Measurements from ENCODE around the gene LILRB5. TPM values are rescaled to one million over a fixed set of nuclear protein-coding genes. Genes with fewer than 3 reads are reported as not detected.

Gene LILRB5
- total and polyA plus RNA-seq, 4 donors = 2.2 to 5.8 (median 3.5) TPM

DNA sequence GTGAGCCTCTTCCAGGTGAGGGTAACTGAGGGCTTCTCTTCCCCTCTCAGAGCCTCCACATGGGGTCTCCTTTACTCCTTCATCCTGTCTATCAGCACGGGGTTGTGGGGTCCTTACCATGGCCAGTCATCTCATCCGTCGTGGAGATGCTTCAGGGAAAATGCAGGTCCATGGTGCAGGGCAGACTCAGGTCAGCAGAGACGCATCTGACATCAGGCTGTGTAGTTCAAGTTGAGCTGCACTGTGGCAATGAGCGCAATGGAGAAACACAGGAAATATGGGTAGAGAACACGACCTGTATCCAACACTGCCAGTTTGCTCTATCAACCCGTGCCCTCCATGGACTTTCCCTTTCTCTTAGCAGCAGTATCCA lies 42.0 kb upstream of the LILRB5 start:
- Histone ChIP-seq H3K9ac (ENCODE audit: insufficient read depth in 1 of 2, low read length in 2 of 2) (no peak overlapping the region), H3K27me3 (ENCODE audit: control insufficient read depth in 3 of 3, insufficient read depth in 3 of 3, low read length in 2 of 3) (no peaks in the 10 kb centered on the region), H3K36me3 (ENCODE audit: control insufficient read depth in 4 of 4, insufficient read depth in 4 of 4, low read length in 4 of 4) (no peaks in the 10 kb centered on the region), H3K27ac (ENCODE audit: low read depth in 1 of 2, low read length in 1 of 2) (no peak overlapping the region), H3K4me3 (no peak overlapping the region), H3K9me3 (ENCODE audit: control insufficient read depth in 4 of 4, insufficient read depth in 3 of 4, low read length in 3 of 4) (peaks cover 0 to 3% (median 0%) of the 10 kb centered on the region in 4 donors), H3K4me1 (ENCODE audit: control insufficient read depth in 5 of 5, insufficient read depth in 5 of 5, low read length in 5 of 5) (no peaks in the 10 kb centered on the region)
- ATAC-seq (ENCODE audit: insufficient read depth, low FRiP score) = no peak
- DNase-seq = no peak
- whole genome bisulfite sequencing, 2 donors = 43 to 51% methylated on average over 7 of the region's 7 CpGs
- TF ChIP-seq, protein P1, sequence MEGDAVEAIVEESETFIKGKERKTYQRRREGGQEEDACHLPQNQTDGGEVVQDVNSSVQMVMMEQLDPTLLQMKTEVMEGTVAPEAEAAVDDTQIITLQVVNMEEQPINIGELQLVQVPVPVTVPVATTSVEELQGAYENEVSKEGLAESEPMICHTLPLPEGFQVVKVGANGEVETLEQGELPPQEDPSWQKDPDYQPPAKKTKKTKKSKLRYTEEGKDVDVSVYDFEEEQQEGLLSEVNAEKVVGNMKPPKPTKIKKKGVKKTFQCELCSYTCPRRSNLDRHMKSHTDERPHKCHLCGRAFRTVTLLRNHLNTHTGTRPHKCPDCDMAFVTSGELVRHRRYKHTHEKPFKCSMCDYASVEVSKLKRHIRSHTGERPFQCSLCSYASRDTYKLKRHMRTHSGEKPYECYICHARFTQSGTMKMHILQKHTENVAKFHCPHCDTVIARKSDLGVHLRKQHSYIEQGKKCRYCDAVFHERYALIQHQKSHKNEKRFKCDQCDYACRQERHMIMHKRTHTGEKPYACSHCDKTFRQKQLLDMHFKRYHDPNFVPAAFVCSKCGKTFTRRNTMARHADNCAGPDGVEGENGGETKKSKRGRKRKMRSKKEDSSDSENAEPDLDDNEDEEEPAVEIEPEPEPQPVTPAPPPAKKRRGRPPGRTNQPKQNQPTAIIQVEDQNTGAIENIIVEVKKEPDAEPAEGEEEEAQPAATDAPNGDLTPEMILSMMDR (IDR thresholded peaks at IDR 0.05; ENCODE audit: control extremely low read depth, extremely low read depth) = no peak

DNA sequence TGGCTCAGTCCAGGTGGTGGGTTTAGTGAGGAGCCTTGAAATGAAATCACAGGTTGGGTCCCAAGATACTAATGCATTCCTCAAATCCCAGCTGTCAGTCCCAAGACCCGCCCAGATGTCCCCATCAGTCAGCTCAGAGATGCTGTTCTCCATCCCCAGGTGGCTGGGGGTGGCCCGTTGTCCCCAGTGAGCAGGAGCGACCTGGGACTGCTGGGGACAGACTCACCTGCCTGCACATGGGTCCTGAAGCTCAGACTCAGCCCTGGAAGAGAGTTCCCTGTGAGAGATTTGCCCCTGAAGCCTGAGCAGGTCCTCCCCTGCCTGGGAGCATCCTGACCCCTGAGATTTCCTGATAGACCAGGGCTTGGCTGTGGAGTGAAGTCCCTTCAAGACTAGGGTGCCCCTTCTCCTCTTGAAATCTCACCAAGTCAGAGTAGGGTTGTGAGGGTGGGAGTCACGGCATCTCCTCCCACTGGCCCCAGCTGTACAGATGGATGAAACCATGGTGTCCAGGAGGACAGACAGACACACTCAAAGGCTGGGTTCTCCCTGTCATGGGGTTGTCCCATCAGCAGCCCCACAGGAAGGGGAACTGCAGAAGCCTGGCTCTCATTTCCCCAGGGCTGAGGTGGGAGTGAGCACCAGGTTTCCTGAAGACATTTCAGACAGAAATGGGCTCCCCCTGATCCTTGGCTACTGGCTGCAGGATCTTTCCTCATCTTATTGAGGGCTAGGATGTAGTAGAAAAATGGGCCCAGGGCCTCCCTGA lies 41.5 kb upstream of the LILRB5 start:
- no peak for DNase-seq
- H3K4me1 ChIP-seq (ENCODE audit: control insufficient read depth in 5 of 5, insufficient read depth in 5 of 5, low read length in 5 of 5) = no peaks in the 10 kb centered on the region
- 61 to 79% methylated on average over 4 of the region's 4 CpGs for WGBS, 2 donors
- H3K27me3 ChIP-seq (ENCODE audit: control insufficient read depth in 3 of 3, insufficient read depth in 3 of 3, low read length in 2 of 3) = no peaks in the 10 kb centered on the region
- no peak overlapping the region for H3K9ac ChIP-seq (ENCODE audit: insufficient read depth in 1 of 2, low read length in 2 of 2)
- no peak overlapping the region for H3K27ac ChIP-seq (ENCODE audit: low read depth in 1 of 2, low read length in 1 of 2)
- peaks cover 0 to 7% (median 0%) of the 10 kb centered on the region in 4 donors for H3K9me3 ChIP-seq (ENCODE audit: control insufficient read depth in 4 of 4, insufficient read depth in 3 of 4, low read length in 3 of 4)
- no peak overlapping the region for H3K4me3 ChIP-seq
- TF ChIP-seq, protein P1 (IDR thresholded peaks at IDR 0.05; ENCODE audit: control extremely low read depth, extremely low read depth) = no peak
- H3K36me3 ChIP-seq (ENCODE audit: control insufficient read depth in 4 of 4, insufficient read depth in 4 of 4, low read length in 4 of 4) = no peaks in the 10 kb centered on the region
- ATAC-seq (ENCODE audit: insufficient read depth, low FRiP score) = no peak

DNA sequence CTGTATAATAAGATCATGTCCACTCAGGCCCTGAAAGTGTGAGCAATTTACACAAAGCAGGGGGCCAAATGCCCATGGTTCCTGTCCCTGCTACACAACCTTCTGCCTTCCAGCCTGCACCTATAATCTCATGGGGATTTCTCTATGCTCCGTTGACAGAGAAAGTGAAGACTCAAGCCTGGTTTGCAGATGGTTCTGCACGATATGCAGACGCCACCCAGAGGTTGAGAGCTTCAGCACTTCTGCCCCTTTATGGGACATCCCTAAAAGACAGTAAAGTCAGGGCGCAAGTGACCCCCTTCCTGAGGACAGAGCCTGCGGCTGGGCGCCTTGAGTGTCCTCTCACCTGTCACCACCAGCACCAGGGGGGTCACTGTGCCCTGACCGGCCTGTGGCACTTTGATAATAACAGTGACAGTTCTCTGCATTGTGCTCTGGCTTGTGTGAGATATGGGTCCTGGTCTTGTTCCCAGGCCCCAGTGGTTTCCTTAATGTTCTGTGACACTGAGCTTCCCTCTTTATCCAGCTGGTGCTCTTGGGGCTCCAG lies 40.8 kb upstream of the LILRB5 start:
- Histone ChIP-seq H3K9me3 (ENCODE audit: control insufficient read depth in 4 of 4, insufficient read depth in 3 of 4, low read length in 3 of 4) (peaks cover 0 to 9% (median 0%) of the 10 kb centered on the region in 4 donors), H3K4me1 (ENCODE audit: control insufficient read depth in 5 of 5, insufficient read depth in 5 of 5, low read length in 5 of 5) (no peaks in the 10 kb centered on the region), H3K36me3 (ENCODE audit: control insufficient read depth in 4 of 4, insufficient read depth in 4 of 4, low read length in 4 of 4) (no peaks in the 10 kb centered on the region), H3K27ac (ENCODE audit: low read depth in 1 of 2, low read length in 1 of 2) (no peak overlapping the region), H3K9ac (ENCODE audit: insufficient read depth in 1 of 2, low read length in 2 of 2) (no peak overlapping the region), H3K4me3 (no peak overlapping the region), H3K27me3 (ENCODE audit: control insufficient read depth in 3 of 3, insufficient read depth in 3 of 3, low read length in 2 of 3) (no peaks in the 10 kb centered on the region)
- no peak for DNase-seq
- TF ChIP-seq, protein P1 (IDR thresholded peaks at IDR 0.05; ENCODE audit: control extremely low read depth, extremely low read depth) = no peak
- no peak for ATAC-seq (ENCODE audit: insufficient read depth, low FRiP score)
- 41 to 45% methylated on average over 7 of the region's 7 CpGs for WGBS, 2 donors

Measured in lung (tissue), 12 donors.